Lung (tissue), 12 donors: ENCODE data around the gene NANOS2. TPM values are rescaled to one million over a fixed set of nuclear protein-coding genes. Genes with fewer than 3 reads are reported as not detected.

Source experiments
- ATAC-seq: fragments of 200-7000 bp; cut with Tn5 transposase; one replicate; pipeline ENCODE4 v1.9.1; 2020; ENCODE audit warnings: moderate number of reproducible peaks; ENCODE audit not compliant: insufficient read depth, low FRiP score
- DNase-seq, 3 donors: peaks; one replicate each; pipeline ENCODE4 v3.0.0-alpha.2; 2013 to 2017
- H3K27ac ChIP-seq, 2 donors: one replicate each; pipeline ENCODE4 v1.5.1; 2013; ENCODE audit warnings: mild to moderate bottlenecking in 2 of 2, moderate library complexity in 2 of 2, control low read depth in 1 of 2, inconsistent platforms in 1 of 2, low read depth in 1 of 2, low read length in 1 of 2
- H3K27me3 ChIP-seq, 3 donors: one replicate each; pipeline ENCODE4 v1.5.1; 2013; ENCODE audit warnings: low read length in 2 of 3; ENCODE audit not compliant: control insufficient read depth in 3 of 3, insufficient read depth in 3 of 3
- H3K36me3 ChIP-seq, 4 donors: one replicate each; pipeline ENCODE4 v1.5.1; 2013; ENCODE audit warnings: low read length in 4 of 4, mild to moderate bottlenecking in 1 of 4, moderate library complexity in 1 of 4; ENCODE audit not compliant: control insufficient read depth in 4 of 4, insufficient read depth in 4 of 4
- H3K4me1 ChIP-seq, 5 donors: one replicate each; pipeline ENCODE4 v1.5.1; 2013; ENCODE audit warnings: low read length in 5 of 5, mild to moderate bottlenecking in 2 of 5, moderate library complexity in 1 of 5; ENCODE audit not compliant: control insufficient read depth in 5 of 5, insufficient read depth in 5 of 5
- H3K4me3 ChIP-seq: one replicate; pipeline ENCODE4 v1.5.1; 2013; ENCODE audit warnings: mild to moderate bottlenecking, control low read depth, moderate library complexity
- H3K9ac ChIP-seq, 2 donors: one replicate each; pipeline ENCODE4 v1.5.1; 2013; ENCODE audit warnings: low read length in 2 of 2, control low read depth in 1 of 2; ENCODE audit not compliant: insufficient read depth in 1 of 2
- H3K9me3 ChIP-seq, 4 donors: one replicate each; pipeline ENCODE4 v1.5.1; 2013; ENCODE audit warnings: low read length in 3 of 4, mild to moderate bottlenecking in 1 of 4, moderate library complexity in 1 of 4; ENCODE audit not compliant: control insufficient read depth in 4 of 4, insufficient read depth in 3 of 4
- WGBS, 2 donors: extraction: QIAGEN DNeasy Blood & Tissue Kit; methylation state at CpG; one replicate each; pipeline ENCODE4 v1.1.7; 2013; 5-methylcytosine and 5-hydroxymethylcytosine counted together
- polyA plus RNA-seq, 2 donors: library from polyadenylated mRNA; stranded (reverse); fragments of 200-250 nt; gene quantifications; one replicate each; pipeline ENCODE4 v1.2.1, GENCODE V29; 2013
- total RNA-seq, 2 donors: library from RNA; depleted of rRNA in 1 of 2; stranded (reverse); fragments of >200 nt in 1 of 2; gene quantifications; one replicate each; pipeline ENCODE4 v1.2.1, GENCODE V29; 2014 to 2021
- TF ChIP-seq, protein P1 (sequence below): IDR thresholded peaks from 2 replicates; pipeline ENCODE4 v1.5.1; 2012; ENCODE audit warnings: mild to moderate bottlenecking; ENCODE audit errors: control extremely low read depth, extremely low read depth
- donor health status: control.
- donor health status: control.
- donor health status: Bipolar disorder and iron deficiency.
- donor health status: healthy.
- donor health status: DM: yes; HTN: yes; CAD: no.

Gene NANOS2
- total and polyA plus RNA-seq, 4 donors, result not detected

DNA sequence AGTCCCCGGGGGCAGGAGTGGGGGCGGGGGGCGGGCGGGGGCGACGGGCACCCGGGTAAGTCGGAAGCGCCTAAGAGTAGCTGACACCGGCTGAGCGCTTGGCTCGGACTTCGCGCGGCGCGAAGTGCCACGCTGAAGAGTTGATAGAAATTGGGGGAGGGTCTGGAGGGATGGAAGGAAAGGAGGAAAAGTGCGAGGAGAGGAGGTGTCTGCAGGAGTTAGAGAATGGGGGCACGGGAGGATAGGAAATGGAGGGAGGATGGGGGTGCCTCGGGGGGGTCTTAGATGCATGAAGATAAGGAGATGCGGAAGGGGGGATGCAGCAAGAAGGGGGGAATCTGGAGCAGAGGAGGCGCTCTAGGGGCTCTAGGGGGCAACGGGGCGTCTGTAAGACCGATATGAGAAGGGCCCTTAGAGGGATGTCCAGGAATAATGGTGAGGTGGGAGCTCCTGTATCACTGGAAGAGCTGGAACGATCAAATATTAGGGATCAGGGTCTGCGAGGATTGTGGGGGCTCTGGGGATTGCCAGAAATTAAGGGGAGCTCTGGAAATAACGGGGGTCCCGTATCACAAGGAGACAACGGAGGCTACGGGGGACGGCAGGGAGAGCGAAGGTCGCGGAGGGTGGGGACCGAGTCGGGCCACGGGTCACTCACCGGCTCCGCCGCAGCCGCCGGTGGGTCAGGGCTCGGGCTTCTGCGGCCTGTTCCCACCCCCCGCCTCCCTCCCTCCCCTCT, 12.5 kb downstream of the NANOS2 start, which contains the start of gene MYPOP:
Gene MYPOP (minus strand): TSS at position 702 of the 739 bp plus-strand sequence. CDS start 840 bp downstream, outside the sequence.
- ATAC-seq, result no peak
- TF ChIP-seq, protein P1, sequence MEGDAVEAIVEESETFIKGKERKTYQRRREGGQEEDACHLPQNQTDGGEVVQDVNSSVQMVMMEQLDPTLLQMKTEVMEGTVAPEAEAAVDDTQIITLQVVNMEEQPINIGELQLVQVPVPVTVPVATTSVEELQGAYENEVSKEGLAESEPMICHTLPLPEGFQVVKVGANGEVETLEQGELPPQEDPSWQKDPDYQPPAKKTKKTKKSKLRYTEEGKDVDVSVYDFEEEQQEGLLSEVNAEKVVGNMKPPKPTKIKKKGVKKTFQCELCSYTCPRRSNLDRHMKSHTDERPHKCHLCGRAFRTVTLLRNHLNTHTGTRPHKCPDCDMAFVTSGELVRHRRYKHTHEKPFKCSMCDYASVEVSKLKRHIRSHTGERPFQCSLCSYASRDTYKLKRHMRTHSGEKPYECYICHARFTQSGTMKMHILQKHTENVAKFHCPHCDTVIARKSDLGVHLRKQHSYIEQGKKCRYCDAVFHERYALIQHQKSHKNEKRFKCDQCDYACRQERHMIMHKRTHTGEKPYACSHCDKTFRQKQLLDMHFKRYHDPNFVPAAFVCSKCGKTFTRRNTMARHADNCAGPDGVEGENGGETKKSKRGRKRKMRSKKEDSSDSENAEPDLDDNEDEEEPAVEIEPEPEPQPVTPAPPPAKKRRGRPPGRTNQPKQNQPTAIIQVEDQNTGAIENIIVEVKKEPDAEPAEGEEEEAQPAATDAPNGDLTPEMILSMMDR, result no peak
- Histone ChIP-seq H3K36me3 (peaks cover 2 to 8% (median 5%) of the 10 kb centered on the region in 4 donors), H3K27ac (peak within 1 kb of the TSS; percentile 62 to 64), H3K9ac (peak within 1 kb of the TSS in 1 of 2 donors; percentile 81), H3K9me3 (no peaks in the 10 kb centered on the region), H3K27me3 (no peaks in the 10 kb centered on the region), H3K4me3 (peak within 1 kb of the TSS; percentile 76), H3K4me1 (peaks cover 0 to 14% (median 6%) of the 10 kb centered on the region in 5 donors)
- DNase-seq, result peak; percentile 31 to 59 (median 42)
- WGBS, 2 donors, result 1% methylated on average over 37 to 47 of the region's 47 CpGs

DNA sequence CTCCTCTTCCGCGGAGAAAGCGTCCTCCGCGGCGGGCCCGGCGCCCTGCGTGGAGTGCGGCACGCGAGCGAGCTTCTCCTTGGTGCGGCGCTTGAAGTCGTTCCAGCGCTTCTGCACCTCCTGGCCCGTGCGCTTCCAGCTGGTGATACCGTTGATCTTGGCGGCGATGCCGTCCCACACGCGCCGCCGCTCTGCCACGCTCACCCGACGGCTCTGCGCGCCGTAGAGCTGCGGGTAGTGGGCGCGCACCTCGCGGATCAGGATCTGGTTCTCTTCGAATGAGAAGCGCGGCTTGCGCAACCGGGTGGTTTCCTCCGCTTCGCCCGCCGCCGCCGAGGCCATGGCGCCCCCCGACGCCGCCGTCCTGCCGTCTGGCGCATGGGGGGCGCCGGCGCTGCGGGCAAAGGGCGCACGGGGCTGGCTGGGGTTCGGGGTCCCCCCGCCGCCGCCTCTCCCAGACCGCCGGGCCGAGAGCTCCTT, 13.1 kb downstream of the NANOS2 start:
- Histone ChIP-seq H3K4me1 (peaks cover 0 to 14% (median 6%) of the 10 kb centered on the region in 5 donors), H3K36me3 (peaks cover 2 to 8% (median 5%) of the 10 kb centered on the region in 4 donors), H3K9ac (no peak overlapping the region), H3K4me3 (peak overlapping the region; percentile 76), H3K27ac (no peak overlapping the region), H3K27me3 (no peaks in the 10 kb centered on the region), H3K9me3 (no peaks in the 10 kb centered on the region)
- 8 to 11% methylated on average over 67 to 69 of the region's 69 CpGs for WGBS, 2 donors
- no peak for ATAC-seq
- TF ChIP-seq, protein P1, result no peak
- peak; percentile 43 to 67 (median 50) for DNase-seq

DNA sequence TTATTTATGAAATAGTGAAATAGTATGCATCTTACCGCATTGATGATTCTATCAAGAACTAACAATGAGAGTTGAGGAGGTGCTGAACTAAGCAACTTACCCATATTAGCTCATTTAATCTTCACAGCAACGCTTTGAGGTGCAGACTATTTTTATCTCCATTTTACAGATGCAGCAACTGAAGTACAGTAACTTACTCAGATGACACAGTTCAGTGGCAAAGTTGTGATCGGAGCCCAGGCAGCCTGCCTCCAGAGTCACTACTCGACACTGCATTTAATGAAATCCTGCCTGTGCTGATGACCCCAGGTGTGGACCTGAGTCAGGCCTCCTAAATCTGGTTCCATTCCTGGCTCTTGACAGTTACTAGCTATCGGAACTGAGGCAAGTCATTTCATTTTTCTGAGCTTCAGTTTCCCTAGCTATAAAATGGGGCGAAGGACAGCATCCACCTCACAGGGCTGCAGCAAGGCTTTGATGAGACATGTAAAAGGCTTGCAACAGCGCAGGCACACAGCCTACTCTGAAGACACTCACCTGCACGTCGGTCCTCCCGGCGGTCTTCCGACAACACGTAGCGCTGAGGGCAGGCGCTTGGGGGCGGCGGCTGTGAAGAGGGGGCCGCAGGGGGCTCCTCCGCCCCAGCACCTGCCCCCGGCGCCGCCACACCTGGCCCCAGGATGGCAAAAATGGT, 13.7 kb downstream of the NANOS2 start:
- Histone ChIP-seq H3K27ac (no peak overlapping the region), H3K36me3 (peaks cover 2 to 11% (median 6%) of the 10 kb centered on the region in 4 donors), H3K4me3 (peak overlapping the region; percentile 76), H3K27me3 (no peaks in the 10 kb centered on the region), H3K4me1 (peaks cover 0 to 14% (median 6%) of the 10 kb centered on the region in 5 donors), H3K9me3 (no peaks in the 10 kb centered on the region), H3K9ac (no peak overlapping the region)
- ATAC-seq, result no peak
- no peak for DNase-seq
- 72 to 73% methylated on average over 22 of the region's 22 CpGs for WGBS, 2 donors
- TF ChIP-seq, protein P1, result no peak
